Stimulated activated CD4-positive, alpha-beta T cell treated with anti-CD3 and anti-CD28 coated beads, Interleukin-4, amount 100 ng/mL, for 48 hours (primary cell): ENCODE results near the gene LRRIQ1.
A peak's percentile ranks its signal among the peaks of the same experiment; 100 is the strongest.
"Not testable (repeated sequence)": the region's sequence is repeated elsewhere in the genome, so short reads cannot be mapped to it uniquely, and the experiment has no call there.

ENCODE experiments used
- DNase-seq, 2 donors: peaks; one replicate each; pipeline ENCODE4 v3.0.0-alpha.2; 2020; ENCODE audit warnings: low read depth in 2 of 2

Gene LRRIQ1

DNA sequence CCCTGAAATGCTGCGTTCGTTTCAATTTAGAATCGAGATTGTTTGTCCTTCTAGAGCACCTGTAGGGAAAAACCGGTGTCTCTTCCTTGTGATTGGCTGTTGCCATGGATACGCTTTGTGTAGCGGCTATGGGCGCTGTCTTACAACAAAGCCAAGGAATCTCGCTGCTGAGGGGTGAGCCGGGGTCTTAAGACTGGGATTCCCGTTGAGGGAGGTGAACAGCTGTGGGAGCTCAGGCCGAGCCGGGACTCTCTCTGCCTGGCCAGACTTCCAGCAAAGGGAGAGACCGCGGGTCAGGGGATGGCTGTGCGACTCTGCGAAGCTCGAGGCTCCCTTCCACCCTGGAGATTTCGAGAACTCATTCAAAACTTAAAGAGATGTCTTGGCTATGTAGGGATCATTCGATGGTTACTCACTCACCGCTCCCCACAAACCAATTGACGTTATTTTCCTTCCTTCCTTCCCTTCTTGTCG lies at the start of gene LRRIQ1, which contains the start of gene TSPAN19:
TSS of gene LRRIQ1 (plus strand) at position 118 of the 474 bp plus-strand sequence. CDS start 1,826 bp downstream, outside the sequence.
TSS of gene TSPAN19 (minus strand) at position 44 of the 474 bp plus-strand sequence. CDS start 6,331 bp downstream, outside the sequence.
- DNase-seq, result peak; percentile 7 to 24

GRCh38 chr12:84986586-84986985 lies 49.6 kb upstream of the LRRIQ1 start:
- DNase-seq, result no peak

GRCh38 chr12:84994426-84994825 lies 41.7 kb upstream of the LRRIQ1 start:
- DNase-seq, result no peak

DNA sequence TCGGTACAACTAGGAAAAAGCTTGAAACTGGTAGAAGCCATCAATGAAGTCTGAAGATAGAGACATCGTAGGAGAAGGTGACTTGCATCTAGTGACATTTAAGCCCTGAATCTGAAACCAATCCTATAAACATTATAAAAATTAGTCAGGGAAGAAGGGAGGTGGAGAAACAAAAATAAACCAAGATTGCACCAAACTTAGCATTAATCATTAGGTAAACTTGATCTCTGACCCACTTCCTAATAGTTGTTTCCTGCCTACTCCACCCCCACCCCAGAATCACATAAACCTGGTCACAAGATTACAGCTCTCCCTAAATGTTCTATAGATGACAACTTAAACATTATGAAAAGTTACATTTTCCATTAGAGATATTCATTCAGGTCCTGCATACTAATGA lies 40.5 kb upstream of the LRRIQ1 start:
- no peak for DNase-seq

DNA sequence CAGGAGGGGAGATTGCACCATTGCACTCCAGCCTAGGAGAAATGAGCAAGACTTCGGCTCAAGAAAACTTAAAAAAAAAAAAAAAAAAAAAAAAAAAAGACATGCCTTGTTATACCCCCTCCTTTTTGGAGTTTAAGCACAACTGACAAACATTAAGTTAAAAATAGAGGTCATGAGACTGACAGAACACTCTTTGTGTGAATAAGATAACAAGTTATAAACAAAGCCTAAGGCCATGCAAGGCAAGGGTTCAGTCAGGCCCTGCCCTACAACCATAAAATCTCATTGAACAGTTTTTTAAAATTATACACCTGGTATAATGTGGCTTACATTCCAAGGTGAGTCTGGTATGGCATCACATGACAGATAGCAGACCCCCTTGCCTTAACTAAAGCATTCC lies 39.4 kb upstream of the LRRIQ1 start:
- no peak for DNase-seq

DNA sequence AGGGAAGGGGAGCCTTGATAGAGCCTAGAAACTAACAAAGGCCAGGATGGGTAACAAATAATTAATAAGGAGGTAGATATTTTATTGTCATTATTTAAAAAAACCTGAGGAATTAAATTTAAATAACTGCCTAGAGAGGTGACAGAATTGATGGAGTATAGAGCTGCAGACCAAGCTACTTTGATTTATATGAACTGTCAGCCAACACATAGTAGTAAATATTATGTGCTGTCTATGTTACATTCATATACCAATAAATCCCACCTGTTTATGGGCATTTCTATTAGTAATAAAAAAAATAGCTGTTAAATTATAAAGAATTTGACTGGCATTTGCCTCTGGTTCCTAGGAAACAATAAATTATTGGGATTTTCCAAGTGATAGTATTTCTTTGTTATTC lies 37.8 kb upstream of the LRRIQ1 start:
- no peak for DNase-seq

DNA sequence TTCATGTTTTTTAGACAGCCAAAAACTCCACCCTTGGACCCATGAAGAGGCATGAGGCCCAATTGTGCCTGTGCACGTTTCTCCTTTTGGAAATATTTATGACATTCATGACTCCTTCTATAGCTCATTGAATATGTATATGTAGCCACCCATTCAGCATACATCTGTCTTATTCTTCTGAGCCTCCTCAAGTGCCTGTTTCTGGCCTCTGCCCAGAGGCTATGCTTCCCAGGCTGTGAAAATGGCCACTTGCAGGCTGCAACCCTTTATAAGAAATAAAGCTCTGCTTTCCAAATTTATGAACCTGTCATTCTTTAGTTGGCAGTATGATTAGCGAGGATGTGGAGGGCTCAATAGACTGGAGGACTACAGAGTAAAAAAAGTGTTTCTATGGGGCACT lies 35.4 kb upstream of the LRRIQ1 start:
- DNase-seq, result no peak

GRCh38 chr12:85002778-85003296 lies 33.3 kb upstream of the LRRIQ1 start:
- DNase-seq, result no peak

DNA sequence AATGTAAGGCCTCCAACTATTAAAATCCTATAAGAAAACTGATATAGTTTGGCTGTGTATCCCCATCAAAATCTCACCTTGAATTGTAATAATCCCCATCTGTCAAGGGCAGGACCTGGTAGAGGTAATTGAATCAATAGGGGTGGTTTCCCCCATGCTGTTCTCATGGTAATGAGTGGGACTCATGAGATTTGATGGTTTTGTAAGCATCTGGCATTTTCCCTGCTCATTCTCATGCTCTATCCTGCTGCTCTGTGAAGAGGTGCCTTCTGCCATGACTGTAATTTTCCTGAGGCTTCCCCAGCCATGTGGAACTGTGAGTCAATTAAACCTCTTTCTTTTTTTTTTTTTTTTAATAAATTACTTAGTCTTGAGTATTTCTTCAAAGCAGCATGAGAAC lies 31.9 kb upstream of the LRRIQ1 start:
- no peak for DNase-seq

DNA sequence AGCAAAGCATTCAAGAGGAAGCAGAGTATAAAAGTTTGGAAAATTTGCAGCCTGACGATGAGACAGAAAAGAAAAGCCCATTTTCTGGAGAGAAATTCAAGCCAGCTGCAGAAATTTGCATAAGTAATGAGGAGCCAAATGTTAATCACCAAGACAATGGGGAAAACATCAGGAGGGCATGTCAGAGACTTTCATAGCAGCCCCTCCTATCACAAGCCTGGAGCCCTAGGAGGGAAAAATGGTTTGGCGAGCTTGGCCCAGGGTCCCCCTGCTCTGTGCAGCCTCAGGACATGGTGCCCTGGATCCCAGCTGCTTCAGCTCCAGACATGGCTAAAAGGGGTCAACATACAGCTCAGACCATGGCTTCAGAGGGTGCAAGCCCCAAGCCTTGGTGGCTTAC lies 31.1 kb upstream of the LRRIQ1 start:
- not testable (repeated sequence) for DNase-seq

DNA sequence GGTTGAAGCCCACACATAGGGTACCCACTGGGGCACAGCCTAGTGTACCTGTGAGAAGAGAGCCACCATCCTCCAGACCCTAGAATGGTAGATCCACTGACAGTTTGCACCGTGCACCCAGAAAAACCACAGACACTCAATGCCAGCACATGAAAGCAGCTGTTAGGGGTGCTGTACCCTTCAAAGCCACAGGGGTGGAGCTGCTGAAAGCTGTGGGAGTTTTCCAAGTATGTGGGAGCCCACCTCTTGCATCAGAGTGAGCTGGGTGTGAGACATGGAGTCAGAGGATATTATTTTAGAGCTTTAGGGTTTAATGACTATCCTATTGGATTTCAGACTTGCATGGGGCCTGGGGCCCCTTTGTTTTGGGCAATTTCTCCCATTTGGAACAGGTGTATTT lies 30.5 kb upstream of the LRRIQ1 start:
- DNase-seq, result no peak

DNA sequence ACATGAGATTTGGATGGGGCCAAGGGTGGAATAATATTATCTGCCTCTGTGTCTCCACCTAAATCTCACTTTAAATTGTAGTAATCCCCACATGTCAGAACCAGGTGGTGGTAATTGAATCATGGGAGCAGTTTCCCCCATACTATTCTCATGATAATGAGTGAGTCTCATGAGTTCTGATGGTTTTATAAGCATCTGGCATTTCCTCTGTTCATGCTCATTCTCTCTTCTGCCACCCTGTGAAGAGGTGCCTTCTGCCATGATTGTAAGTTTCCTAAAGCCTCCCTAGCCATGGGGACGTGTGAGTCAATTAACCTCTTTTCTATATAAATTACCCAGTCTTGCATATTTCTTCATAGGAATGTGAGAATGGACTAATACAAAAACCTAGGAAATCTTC lies 29.9 kb upstream of the LRRIQ1 start:
- DNase-seq, result no peak

- no peak for DNase-seq
Measured at GRCh38 chr12:85007836-85008235, 28.3 kb upstream of the LRRIQ1 start.

- no peak for DNase-seq
Measured at GRCh38 chr12:85016413-85016812, 19.7 kb upstream of the LRRIQ1 start.

- DNase-seq, result no peak
Measured at GRCh38 chr12:85017133-85017532, 19.0 kb upstream of the LRRIQ1 start.

GRCh38 chr12:85017618-85018017 lies 18.5 kb upstream of the LRRIQ1 start:
- no peak for DNase-seq

DNA sequence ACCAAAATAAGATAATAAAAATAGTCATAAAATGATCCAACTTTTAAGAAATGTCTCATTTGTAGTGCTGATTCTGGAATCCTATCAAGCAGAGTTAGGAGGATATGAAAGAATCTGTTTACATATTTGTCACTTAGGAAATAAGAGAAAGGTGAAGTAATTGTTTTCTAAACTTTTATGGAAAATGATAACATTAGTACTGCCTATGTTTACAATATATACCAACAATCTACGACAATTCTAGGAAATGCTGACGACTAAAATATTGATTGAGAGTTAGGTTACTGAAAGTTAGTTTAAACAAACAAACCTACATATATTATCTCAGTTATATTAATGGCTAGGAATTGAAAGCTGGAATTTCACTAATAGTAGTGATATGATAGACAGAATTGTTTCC lies 18.1 kb upstream of the LRRIQ1 start:
- no peak for DNase-seq

- DNase-seq, result no peak
Measured at GRCh38 chr12:85029456-85029855, 6.7 kb upstream of the LRRIQ1 start.

GRCh38 chr12:85036733-85037132 lies 582 bp downstream of the LRRIQ1 start:
- no peak for DNase-seq

- DNase-seq, result no peak
Measured at GRCh38 chr12:85041395-85041794, 5.2 kb downstream of the LRRIQ1 start.

GRCh38 chr12:85043829-85044228 lies 7.7 kb downstream of the LRRIQ1 start:
- DNase-seq, result no peak

GRCh38 chr12:85057370-85057963 lies 21.3 kb downstream of the LRRIQ1 start:
- DNase-seq, result peak in 1 of 2 donors; percentile 3

DNA sequence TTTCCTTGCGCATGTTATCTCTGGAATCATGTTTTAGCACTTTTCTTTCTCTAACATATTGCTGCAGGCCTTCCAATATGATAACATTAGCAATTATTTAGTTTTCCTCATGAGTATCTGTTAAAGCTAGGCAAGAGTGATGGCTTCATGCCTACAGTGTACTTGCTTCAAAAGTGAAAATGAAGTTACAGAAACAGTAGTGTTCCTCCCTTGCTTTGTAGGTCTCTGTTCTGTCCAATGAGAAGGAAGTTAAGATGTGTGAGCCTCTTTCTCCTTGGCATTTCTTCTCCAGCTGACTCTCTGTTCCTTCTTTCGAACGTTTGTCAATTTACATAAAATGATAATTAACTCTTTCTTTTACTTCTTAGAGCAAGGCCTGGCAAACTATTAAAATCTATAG lies 22.2 kb downstream of the LRRIQ1 start:
- no peak for DNase-seq

DNA sequence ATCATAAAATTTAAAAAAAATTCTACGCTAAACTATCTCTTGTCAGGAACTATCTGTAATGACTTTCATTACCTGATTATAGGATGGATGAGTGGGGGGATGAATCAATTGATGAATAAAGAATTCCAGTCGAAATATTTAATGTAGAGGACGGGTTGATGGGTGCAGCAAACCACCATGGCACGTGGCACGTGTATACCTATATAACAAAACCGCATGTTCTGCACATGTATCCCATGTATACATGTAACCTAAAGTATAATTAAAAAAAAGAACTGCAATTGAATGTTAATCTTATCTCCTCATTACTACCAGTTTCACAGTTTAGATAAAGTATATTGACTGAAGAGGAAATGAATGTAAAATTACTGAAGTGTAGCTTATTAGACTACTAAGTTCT lies 23.4 kb downstream of the LRRIQ1 start:
- no peak for DNase-seq
